GM21825 (cell line): ENCODE data around the gene TSPAN7.
A peak's percentile ranks its signal among the peaks of the same experiment; 100 is the strongest.

Experiments
- ATAC-seq: cut with Tn5 transposase; IDR thresholded peaks from one replicate; pipeline ENCODE4 v1.9.1; 2021; ENCODE audit warnings: mild to moderate bottlenecking, moderate library complexity; ENCODE audit not compliant: unreplicated experiment

TSPAN7 gene, protein sequence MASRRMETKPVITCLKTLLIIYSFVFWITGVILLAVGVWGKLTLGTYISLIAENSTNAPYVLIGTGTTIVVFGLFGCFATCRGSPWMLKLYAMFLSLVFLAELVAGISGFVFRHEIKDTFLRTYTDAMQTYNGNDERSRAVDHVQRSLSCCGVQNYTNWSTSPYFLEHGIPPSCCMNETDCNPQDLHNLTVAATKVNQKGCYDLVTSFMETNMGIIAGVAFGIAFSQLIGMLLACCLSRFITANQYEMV

DNA sequence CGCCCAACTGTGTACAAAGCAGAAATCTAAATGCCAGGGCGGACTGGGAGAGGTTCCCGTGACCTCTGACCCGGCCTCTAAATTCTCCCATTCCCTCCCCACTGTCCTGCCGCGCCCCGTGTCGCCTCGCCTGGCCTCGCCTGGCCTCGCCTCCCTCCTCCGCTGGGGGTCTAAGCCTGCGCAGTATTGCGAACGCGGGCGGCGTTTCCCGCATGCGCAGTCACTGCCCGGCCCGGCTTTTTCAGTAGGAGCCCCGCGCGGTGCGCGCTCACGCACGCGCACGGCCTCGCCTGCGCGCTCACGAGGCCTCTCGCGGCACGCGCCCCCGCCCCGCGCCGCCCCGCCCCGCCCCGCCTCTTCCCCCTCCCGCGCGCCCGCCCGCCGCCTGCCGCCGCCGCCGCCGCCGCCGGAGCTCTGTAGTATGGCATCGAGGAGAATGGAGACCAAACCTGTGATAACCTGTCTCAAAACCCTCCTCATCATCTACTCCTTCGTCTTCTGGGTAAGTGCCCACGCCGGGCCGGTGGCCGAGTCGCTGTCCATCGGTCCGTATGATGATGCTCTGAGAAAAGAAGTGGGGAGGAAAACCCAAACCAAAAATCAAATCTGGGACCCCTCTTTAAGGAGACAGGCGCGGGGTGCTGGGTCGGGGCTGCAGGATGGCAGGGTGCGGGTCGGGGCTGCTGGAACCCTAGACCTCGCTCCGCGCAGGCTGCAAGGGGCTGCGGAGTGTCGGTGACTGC lies at the start of gene TSPAN7:
TSS of gene TSPAN7 (plus strand) at position 417 of the 743 bp plus-strand sequence. CDS start at position 422, 5 bp downstream.
- ATAC-seq, result peak; percentile 72

DNA sequence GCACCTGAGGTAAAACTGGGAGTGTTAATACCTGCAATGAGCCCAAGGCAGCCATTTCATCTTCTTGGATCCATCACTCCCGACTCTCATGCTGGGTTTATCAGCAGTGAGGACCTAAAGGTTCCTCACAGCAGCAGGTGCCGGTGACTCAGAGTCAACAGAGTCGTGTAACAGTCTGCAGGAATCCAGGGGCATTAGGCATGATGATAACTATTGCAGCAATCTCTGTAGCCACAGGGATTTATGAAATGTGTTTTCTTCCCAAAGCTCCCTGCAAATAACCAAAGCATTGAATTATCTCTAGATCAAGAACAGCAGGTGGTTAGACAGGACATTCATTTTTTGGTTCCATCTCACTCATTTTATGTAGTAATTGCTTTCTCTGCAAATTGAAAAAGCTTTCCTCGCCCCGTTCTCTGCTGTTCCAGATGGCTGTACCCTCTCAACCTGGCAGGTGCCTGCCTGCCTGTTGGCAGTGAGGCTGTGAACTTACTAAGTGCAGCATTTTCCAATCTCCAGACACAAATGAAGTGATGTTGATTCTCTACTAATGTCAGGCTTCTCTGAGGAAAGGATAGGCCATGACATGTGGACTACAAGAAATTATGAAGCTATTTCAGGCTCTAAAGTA lies 48.1 kb upstream of the TSPAN7 start:
- ATAC-seq, result no peak

DNA sequence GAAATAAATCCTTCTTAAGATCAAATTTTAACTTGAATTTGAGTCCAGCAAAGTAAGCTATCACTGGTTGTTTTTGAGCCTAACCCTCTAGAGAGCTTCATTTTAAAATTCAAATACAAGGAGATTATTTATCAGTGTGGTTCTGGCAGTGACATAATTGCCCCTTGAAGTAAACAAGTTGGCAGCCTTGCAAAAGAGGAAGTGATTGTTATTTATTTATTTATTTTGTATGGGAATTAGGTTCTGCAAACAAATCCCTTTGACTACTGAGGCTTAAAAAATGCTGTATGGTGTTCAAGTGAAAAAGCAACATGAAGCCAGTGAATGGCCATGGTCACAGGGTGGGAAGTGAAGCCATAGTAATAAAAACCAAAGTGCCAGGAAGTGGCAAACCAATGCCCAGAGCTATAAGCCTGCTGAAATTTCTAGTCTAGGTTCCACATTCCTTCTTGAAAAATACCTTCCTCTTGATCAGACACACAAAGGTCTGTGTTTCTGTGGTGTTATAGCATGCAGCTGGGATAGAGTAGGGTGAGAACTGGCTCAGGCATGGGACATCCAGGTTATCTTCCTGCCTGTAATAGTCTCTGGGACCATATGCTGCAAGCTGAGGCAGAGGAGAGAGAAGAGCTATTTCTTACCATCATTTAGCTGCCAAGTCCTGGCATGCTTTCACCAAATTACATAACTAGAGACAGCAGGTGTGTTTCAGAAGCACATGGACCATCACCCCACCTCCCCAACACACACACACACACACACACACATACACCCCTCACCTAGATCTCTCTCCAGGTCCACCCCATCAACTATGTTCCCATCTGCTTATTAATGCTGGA lies 47.1 kb upstream of the TSPAN7 start:
- no peak for ATAC-seq

DNA sequence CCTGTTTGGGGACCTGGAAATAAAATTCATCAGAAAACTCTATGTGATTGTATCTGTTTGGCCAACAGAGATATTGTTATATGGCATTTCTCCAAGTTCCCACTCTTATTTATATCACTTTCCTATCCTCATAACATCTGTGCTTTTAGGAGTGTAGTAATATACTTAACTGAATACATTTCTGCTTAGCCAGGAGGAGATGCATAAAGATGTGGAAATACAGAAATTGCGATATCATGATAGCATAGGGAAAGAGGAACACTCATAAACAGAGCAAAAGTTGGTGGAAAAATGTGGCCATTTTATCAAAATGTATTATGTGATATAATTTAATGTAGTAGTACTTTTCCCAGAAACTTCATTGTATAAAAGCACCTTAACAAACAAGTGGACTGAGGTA lies 46.1 kb upstream of the TSPAN7 start:
- ATAC-seq, result no peak

DNA sequence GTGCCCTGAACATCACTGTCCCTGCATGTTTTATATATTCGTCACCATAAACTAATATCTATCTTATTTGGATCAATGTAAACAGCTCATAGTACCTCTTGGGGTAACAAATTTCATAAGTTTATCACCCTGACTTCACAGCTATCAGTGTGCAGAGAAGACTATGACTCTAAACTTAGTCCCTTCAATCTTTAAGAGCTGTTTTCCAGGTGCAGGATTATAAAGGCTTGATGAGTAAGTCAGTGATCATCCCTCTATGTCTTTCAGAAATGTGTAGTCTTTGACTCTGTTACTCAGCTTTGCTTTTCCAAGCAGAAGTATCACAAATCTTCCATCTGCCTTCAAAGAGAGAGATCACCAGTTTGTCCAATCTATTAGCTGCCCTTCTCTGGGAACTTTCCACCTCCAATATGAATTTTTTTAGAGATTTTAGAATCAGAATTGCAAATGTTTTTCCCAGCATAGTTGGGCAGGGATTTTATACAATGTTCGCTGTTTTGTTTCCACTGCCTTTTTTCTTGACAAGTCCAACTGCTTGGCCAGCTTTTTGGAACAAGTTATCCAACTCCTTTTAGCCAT lies 45.1 kb upstream of the TSPAN7 start:
- ATAC-seq, result no peak

DNA sequence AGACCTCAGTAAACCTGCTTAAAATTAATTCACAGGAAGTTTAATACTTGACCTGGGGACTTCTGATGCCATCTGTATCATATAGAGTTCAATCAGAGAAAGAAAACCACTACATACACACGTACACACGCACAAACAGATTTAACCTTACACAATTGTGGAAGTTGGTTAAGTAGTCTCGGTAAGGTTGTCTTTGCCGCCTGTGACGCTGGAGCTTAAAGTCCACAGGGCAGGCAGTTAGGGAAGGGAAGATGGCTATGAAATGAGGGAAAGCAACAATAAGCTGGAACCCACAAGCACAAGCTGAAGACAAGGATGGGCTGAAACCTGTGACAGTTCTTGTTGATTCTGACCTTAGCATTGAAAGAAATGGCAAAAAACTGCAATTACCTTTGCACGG lies 41.7 kb upstream of the TSPAN7 start:
- no peak for ATAC-seq

DNA sequence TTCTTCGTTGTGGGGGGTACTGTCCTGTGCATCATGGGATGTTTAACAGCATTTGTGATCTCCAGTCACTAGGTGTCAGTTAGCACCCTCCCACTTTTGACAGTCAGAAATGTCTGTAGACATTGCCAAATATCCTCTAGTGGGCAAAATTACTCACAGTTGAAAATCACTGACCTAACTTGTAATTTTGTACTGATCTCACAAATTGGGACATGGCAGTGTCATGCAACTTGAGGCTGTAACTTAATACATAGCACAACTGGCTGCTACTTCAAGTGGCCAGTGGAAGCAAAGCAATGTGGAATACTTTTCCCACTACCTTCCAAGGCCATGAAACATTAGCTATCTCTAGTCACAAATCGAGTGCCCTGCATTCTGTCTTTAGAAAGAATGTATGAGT lies 23.2 kb upstream of the TSPAN7 start:
- no peak for ATAC-seq

DNA sequence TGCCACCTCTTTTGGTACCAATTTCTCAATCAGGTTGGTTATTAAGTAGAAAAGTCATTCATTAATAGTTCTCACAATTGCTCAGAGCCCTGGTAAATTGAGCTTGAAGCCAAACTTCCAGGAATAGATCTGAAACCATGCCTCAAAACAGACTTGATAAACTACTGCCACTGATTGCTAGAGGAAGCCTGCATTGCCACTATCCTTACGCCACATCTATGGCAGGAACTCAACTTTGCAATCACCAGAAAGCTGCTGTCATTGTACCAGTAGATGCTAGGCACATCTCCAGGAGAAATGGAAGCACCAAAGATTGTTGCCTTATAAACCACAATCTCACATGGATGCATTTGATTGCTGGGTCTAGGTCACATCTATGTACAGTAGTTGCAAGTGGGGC lies 21.6 kb upstream of the TSPAN7 start:
- no peak for ATAC-seq

DNA sequence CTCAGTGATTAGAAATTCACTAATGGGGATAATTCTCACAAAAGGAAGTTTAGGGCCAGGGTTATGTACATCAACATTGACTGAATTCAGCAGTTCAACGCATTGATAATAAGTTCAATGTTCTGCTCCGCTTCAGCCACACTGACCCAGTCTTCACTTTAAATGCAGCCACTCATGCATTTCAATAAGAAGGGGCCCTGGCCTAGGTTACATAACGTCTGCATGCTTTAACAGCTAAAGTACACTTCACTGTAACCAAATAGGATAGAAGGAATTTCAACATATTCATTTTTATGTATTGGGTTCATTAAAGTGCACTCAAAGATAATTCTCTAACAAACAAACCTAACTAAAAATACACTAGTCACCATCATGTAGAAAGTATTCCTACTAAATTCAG lies 12.8 kb upstream of the TSPAN7 start:
- no peak for ATAC-seq

DNA sequence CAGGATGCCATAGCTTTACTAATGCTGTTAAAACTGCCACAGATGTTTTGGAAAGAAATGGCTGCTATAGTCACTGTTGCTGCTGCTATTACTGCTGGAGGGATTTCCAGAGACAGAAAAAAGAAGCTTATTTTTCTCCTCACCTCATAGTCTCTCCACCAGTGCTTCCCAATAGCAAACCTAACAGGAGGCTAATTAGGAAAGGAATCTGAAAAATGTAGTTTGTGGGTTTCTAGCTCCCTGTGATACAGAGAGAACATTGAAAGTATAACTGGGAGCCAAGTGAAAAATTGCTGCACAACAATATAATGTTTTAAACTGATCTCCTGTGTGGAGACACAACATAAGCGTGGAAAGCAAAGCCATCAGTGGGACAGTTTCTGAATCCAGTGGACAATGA lies 8.6 kb upstream of the TSPAN7 start:
- ATAC-seq, result no peak

DNA sequence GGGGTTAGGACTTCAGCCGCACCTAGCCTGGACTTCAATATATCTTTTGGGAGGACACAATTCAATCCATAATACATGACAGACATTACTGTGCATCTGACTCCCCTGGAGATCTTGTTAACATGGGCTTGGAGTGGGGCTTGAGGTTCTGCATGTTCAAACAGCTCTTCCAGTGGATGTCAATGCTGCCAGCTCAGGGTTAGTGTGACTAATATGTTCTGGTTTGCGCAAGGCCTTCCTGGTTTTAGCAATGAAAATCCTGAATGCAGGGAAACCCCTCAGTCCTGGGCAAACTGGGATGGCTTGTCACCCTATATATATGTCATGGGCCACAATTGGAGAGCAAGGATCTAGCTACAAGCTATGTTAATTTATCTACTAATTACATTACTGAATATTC lies 2.7 kb upstream of the TSPAN7 start:
- no peak for ATAC-seq

DNA sequence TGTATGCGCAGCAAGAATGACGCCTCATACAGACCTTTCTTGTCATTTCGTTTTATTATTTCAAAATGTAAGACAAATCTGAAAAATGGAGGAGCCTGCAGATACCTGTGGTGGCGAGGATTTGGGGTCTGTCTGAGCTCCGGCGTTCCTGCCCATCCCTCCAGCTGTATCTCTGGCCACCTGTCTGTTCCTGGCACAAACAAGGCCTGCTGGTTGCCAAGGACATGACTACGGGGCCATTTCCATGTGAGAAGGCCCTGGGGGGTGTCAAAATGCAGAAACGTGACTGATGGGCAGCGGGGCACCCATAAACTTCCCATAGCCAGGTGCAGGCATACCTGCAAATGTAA lies 591 bp upstream of the TSPAN7 start:
- no peak for ATAC-seq

DNA sequence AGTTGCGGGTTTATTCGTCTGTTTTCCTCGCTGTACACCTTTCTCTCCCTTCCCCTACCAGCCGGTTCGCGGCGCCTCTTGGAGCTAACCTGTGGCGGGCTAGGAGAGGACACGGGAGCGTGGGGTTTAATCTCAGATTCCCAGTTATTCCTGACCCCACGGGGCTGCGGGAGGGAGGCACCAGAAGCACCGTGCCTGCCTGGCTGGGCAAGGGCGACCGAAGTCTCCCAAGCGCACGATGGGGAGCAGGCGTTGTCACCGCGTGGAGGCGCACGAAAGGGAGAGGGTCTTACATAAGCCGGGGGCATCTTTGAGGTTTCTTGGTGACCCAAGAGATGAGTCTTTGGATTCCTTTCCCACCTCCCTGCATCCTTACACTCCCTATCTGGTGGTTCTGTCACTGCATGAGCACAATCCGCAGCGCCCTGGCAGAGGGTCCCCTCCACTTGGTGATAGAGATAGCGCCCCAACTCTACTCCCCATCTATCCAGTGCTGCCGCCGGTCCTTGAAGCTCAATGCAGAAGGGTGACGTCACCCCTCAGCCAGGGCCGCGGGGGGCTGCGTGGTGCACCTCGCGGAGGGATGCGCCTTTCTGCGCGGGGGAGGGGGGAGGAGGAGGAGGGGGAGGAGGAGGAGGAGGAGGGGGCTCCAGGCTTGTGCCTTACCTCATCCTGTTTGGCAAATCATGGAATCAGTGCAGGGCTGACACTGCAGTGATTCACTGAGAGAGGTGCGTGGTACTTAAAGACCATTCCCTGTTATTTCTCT lies 793 bp downstream of the TSPAN7 start:
- no peak for ATAC-seq

DNA sequence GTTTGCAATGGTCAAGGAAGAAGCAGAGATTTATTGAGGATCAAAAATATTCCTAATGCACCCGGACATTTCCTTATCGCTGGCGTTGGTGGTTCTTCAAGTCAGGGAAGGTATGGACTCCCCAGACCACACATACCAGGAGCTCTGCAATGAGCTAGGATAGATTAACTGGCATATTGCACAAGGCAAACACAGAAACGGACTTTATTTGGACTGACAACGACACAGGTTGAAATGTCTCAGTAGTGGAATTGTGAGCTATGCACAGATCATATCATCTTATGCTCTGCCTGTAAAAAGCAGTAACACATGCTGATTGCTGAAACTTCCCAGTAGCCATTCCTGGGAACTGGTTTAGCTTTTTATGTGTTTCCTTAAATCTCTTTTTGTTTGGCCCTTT lies 1.7 kb downstream of the TSPAN7 start:
- no peak for ATAC-seq

DNA sequence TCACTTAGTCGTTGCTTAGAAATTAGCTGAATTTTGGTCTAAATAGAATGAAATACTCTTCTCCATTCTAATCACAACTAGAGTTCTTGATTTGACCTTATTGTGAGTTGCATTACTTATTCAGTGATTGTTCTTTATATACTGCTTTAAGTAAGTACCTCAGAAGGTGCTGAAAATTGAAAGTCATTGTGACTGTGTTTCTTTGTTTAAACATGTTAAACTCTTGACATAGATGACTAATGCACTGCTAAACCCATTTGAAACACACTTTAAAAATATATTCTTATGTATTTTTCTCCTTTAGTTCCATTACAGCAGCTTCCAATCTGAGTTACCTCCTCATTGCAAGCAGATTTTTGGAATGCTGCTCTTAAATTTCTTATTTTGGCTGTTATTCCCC lies 9.1 kb downstream of the TSPAN7 start:
- no peak for ATAC-seq

DNA sequence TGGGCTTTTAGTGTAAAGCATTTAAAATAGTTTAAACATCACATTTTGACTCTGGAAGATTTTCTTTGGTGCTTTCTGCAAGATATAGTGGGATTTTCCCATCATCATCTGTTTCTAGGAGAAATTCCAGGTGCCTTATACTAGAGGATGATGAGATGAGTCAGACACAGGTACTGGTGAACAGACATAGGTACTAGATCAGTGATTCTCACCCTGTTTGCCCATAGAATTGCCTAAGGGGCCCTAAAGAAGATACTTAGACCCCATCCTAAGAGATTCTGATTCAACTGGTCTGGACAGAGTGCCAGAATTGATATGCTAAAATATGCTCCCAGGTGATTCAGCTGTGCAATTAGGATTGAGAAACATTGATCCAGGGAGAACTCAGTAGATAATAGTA lies 9.7 kb downstream of the TSPAN7 start:
- ATAC-seq, result no peak

DNA sequence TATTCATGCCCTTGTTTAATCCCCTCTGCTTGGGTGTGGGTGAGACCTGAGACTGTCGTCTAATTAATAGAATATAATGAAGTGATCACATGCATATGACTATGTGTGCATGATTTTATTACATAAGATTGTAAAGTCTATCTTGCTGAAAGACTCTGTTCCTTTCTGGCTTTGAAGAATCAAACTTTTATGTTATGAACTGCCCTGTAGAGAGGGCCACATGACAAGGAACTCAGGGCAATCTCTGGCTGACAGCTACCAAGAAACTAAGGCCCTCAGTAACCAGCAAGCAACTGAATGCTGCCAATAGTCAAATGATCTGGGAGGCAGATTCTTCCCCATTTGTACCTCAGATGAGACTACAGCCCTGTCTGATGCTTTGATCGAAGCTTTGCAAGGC lies 13.5 kb downstream of the TSPAN7 start:
- ATAC-seq, result no peak

DNA sequence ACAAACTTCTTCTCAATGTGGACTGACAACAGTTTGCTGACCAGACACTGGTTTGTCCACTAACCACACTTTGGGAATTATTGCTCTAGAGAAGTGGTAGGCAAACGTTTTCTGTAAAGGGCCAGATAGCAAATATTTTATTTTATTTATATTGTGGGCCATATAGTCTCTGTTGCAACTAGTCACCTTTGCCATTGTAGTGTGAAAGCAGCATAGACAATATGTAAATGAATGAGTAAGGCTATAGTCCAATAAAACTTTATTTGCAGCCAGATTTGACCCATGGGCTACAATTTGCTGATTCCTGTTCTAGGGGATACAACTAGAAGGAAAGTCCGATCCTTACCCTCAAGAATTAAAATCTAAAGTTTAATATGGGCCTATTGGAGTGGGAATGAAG lies 14.5 kb downstream of the TSPAN7 start:
- no peak for ATAC-seq

DNA sequence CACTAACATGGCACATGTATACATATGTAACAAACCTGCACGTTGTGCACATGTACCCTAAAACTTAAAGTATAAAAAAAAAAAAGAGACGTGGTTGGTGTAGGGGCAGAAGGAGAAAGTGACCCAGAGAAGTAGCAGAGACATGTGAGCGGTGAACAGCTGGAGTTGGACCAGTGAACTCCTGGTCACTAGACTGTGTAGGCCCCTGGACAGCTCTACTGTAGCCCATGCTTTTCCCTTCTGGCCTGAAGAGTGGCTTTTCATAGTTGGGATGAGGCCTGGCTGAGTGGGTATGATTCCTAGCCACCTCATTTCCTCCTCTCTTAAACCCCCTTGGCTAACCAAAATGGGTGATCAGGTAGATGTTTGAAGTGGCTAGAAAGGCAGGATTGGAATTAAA lies 16.4 kb downstream of the TSPAN7 start:
- ATAC-seq, result no peak

DNA sequence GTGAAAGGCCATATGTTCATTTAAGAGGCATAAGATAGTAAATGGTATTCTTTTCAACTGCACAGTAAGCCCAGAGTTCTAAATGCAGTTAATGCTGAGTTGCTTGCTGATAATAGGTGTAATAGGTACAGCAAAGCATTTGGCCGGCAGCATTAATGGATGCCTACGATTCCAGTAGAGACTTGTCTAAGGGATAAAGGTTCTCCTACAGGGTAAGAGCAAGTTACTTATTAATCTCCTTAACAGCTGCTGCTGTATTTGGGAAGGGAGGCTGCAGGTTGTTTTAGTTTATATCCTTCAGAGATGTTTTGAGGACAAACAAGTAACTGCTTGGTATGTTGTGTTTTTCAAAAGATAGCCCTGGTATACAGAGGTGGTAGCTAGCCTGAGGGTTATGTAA lies 16.8 kb downstream of the TSPAN7 start:
- no peak for ATAC-seq
